Keratinocyte (primary cell): ENCODE results near the gene IRAK3. TPM values are rescaled to one million over a fixed set of nuclear protein-coding genes. Genes with fewer than 3 reads are reported as not detected.

ENCODE experiments used
- DNase-seq: peaks from one replicate; pipeline ENCODE4 v3.0.0-alpha.2; 2011; ENCODE audit warnings: low read depth, missing footprints, low spot score
- FAIRE-seq: peaks from 2 replicates; lab custom pipeline; 2011; peaks lifted over from hg19 to GRCh38; lab: Jason Lieb, UNC
- H2AFZ ChIP-seq: 2 replicates; pipeline ENCODE4 v1.6.0; 2012; ENCODE audit warnings: low read length, control low read depth, inconsistent platforms; ENCODE audit not compliant: control insufficient read depth
- H3K27ac ChIP-seq: 2 replicates; pipeline ENCODE4 v1.5.1; 2011; ENCODE audit warnings: low read length; ENCODE audit not compliant: control insufficient read depth, insufficient read depth
- H3K27me3 ChIP-seq: 3 replicates; pipeline ENCODE4 v1.6.0; 2011; ENCODE audit warnings: low read length; ENCODE audit not compliant: control insufficient read depth, insufficient read depth; ENCODE audit errors: extremely low read depth
- H3K36me3 ChIP-seq, 2 experiments: 2 replicates in 1 of 2; 3 replicates in 1 of 2; pipeline ENCODE4 v1.5.1; 2011; ENCODE audit warnings: low read length in 2 of 2, mild to moderate bottlenecking in 1 of 2; ENCODE audit not compliant: control insufficient read depth in 2 of 2, insufficient read depth in 2 of 2; ENCODE audit errors: extremely low read depth in 1 of 2
- H3K4me1 ChIP-seq: 3 replicates; pipeline ENCODE4 v1.5.1; 2011; ENCODE audit warnings: low read length; ENCODE audit not compliant: control insufficient read depth, insufficient read depth; ENCODE audit errors: extremely low read depth
- H3K4me2 ChIP-seq: 3 replicates; pipeline ENCODE4 v1.6.0; 2011; ENCODE audit warnings: low read depth, low read length; ENCODE audit not compliant: control insufficient read depth, insufficient read depth; ENCODE audit errors: extremely low read depth
- H3K4me3 ChIP-seq, 3 experiments: fragments of 200-600 bp in 1 of 3; sonication (generic) in 1 of 3; 2 replicates in 2 of 3; 3 replicates in 1 of 3; pipeline ENCODE4 v1.5.1; 2011 to 2016; ENCODE audit warnings: low read length in 3 of 3, mild to moderate bottlenecking in 3 of 3, control low read depth in 2 of 3, inconsistent platforms in 1 of 3, low read depth in 1 of 3, mixed read lengths in 1 of 3, mixed run types in 1 of 3, moderate library complexity in 1 of 3; ENCODE audit not compliant: control insufficient read depth in 2 of 3, insufficient read depth in 2 of 3; ENCODE audit errors: extremely low read depth in 1 of 3
- H3K79me2 ChIP-seq: 2 replicates; pipeline ENCODE4 v1.6.0; 2012; ENCODE audit warnings: low read length; ENCODE audit not compliant: control insufficient read depth, insufficient read depth
- H3K9ac ChIP-seq: 3 replicates; pipeline ENCODE4 v1.6.0; 2011; ENCODE audit warnings: low read length; ENCODE audit not compliant: control insufficient read depth, insufficient read depth; ENCODE audit errors: extremely low read depth
- H3K9me1 ChIP-seq: 3 replicates; pipeline ENCODE4 v1.6.0; 2011; ENCODE audit warnings: low read length; ENCODE audit not compliant: control insufficient read depth, insufficient read depth; ENCODE audit errors: extremely low read depth
- H3K9me3 ChIP-seq: 2 replicates; pipeline ENCODE4 v1.5.1; 2012; ENCODE audit warnings: low read depth, low read length; ENCODE audit not compliant: control insufficient read depth
- H4K20me1 ChIP-seq: 3 replicates; pipeline ENCODE4 v1.6.0; 2011; ENCODE audit warnings: low read length; ENCODE audit not compliant: control insufficient read depth, insufficient read depth; ENCODE audit errors: extremely low read depth
- CTCF ChIP-seq, 3 experiments: IDR thresholded peaks in 1 of 3; conservative IDR thresholded peaks in 1 of 3; optimal IDR thresholded peaks in 1 of 3; 2 replicates in 2 of 3; 3 replicates in 1 of 3; pipeline versions ENCODE3 to v1.5.1; 2011; ENCODE audit warnings: low read length in 3 of 3, mild to moderate bottlenecking in 3 of 3, moderate library complexity in 2 of 3, control low read depth in 1 of 3, inconsistent platforms in 1 of 3; ENCODE audit not compliant: insufficient read depth in 2 of 3; ENCODE audit errors: extremely low read depth in 1 of 3
- EZH2 ChIP-seq: IDR thresholded peaks from one replicate; pipeline ENCODE4 v1.6.1; 2012; ENCODE audit warnings: inconsistent platforms, mild to moderate bottlenecking, low read length, moderate library complexity
- dilution Hi-C: fragments of 300-500 bp; cut with MboI; formaldehyde crosslinking; loops from one replicate; pipeline ENCODE4 v1.7.0; 2020; ENCODE audit warnings: low sequenced_read_pairs; ENCODE audit not compliant: extremely low pct_ligation_motif_present
- polyA plus RNA-seq, 5 experiments: library from polyadenylated mRNA; depleted of rRNA in 3 of 5; stranded (reverse) in 3 of 5; stranded (forward) in 1 of 5; unstranded in 1 of 5; fragments of >200 nt; gene quantifications; 1 replicate in 1 of 5; 2 replicates in 3 of 5; 3 replicates in 1 of 5; pipeline versions ENCODE4 v1.2.1 to v1.2.3, GENCODE V29; 2011 to 2012; ENCODE audit warnings: missing spikeins in 2 of 5, low read depth in 1 of 5, low replicate concordance in 1 of 5

The IRAK3 gene
- polyA plus RNA-seq, 1 donor (not counting 4 experiments of a cell fraction or from before 2014, with no cell fraction given), result 0.07 TPM

- DNase-seq (no peak), FAIRE-seq (no peak)
- H3K27me3 ChIP-seq, result no peaks in the 10 kb centered on the region
- no peak overlapping the region for H3K27ac ChIP-seq
- peaks cover 8% of the 10 kb centered on the region for H3K4me1 ChIP-seq
- TF ChIP-seq CTCF (optimal IDR thresholded peaks at IDR 0.05 in 1 of 3, IDR thresholded peaks at IDR 0.05 in 1 of 3, conservative IDR thresholded peaks at IDR 0.05 in 1 of 3; ENCODE audit: extremely low read depth in 1 of 3, insufficient read depth in 2 of 3, low read length in 3 of 3) (no peak), EZH2 (no peak)
- H3K9ac ChIP-seq, result no peak overlapping the region
- no peaks in the 10 kb centered on the region for H3K79me2 ChIP-seq
- dilution Hi-C loops, result loop anchor here (25.0 kb wide), 1 partner anchor 140 kb away; no protein-coding TSS in a partner anchor
- no peaks in the 10 kb centered on the region for H3K9me3 ChIP-seq
- H3K36me3 ChIP-seq, result no peaks in the 10 kb centered on the region
- H3K4me2 ChIP-seq, result no peak overlapping the region
- no peaks in the 10 kb centered on the region for H4K20me1 ChIP-seq
- no peak overlapping the region for H2AFZ ChIP-seq
- no peaks in the 10 kb centered on the region for H3K9me1 ChIP-seq
- no peak overlapping the region for H3K4me3 ChIP-seq
Measured at GRCh38 chr12:66272650-66273049, 83.6 kb downstream of the IRAK3 start.

- H3K27me3 ChIP-seq, result no peaks in the 10 kb centered on the region
- no peak overlapping the region for H2AFZ ChIP-seq
- H3K9me1 ChIP-seq, result no peaks in the 10 kb centered on the region
- H3K9ac ChIP-seq, result no peak overlapping the region
- peaks cover 7% of the 10 kb centered on the region for H3K4me1 ChIP-seq
- no peaks in the 10 kb centered on the region for H4K20me1 ChIP-seq
- no peak overlapping the region for H3K4me2 ChIP-seq
- no peak for DNase-seq
- no peak overlapping the region for H3K4me3 ChIP-seq
- H3K27ac ChIP-seq, result no peak overlapping the region
- TF ChIP-seq CTCF (optimal IDR thresholded peaks at IDR 0.05 in 1 of 3, IDR thresholded peaks at IDR 0.05 in 1 of 3, conservative IDR thresholded peaks at IDR 0.05 in 1 of 3; ENCODE audit: extremely low read depth in 1 of 3, insufficient read depth in 2 of 3, low read length in 3 of 3), result no peak
- no peak for TF ChIP-seq EZH2
- H3K9me3 ChIP-seq, result no peaks in the 10 kb centered on the region
- H3K36me3 ChIP-seq, result no peaks in the 10 kb centered on the region
- dilution Hi-C loops, result loop anchor here (25.0 kb wide), 1 partner anchor 139 kb away; no protein-coding TSS in a partner anchor
- no peaks in the 10 kb centered on the region for H3K79me2 ChIP-seq
- no peak for FAIRE-seq
Measured at GRCh38 chr12:66273147-66273546, 84.1 kb downstream of the IRAK3 start.
